Measurements from ENCODE around the gene CRHBP.

GRCh38 chr5:76941442-76941841 lies 11.4 kb upstream of the CRHBP start:
- TF ChIP-seq SP1 (IDR thresholded peaks at IDR 0.05) (no peak), FOXA1 (IDR thresholded peaks at IDR 0.05) (no peak), TARDBP (IDR thresholded peaks at IDR 0.05) (no peak), PKNOX1 (IDR thresholded peaks at IDR 0.05) (no peak), ELF4 (IDR thresholded peaks at IDR 0.05) (no peak), FOXM1 (IDR thresholded peaks at IDR 0.05; ENCODE audit: borderline replicate concordance) (no peak)

All from HEK293T (cell line).